Hepatocyte (in vitro differentiated cells): Measurements from ENCODE around the gene NHS.

ENCODE experiments used
- CTCF ChIP-seq: fragments of 200-600 bp; sonication (generic); IDR thresholded peaks from 2 replicates; pipeline ENCODE4 v1.5.1; 2016; ENCODE audit warnings: antibody characterized with exemption, mild to moderate bottlenecking; ENCODE audit not compliant: poor library complexity
- EZH2 ChIP-seq: fragments of 200-600 bp; sonication (generic); IDR thresholded peaks from 2 replicates; pipeline ENCODE4 v1.6.1; 2016; ENCODE audit warnings: antibody characterized with exemption, mild to moderate bottlenecking, borderline replicate concordance

GRCh38 chrX:17465802-17466201 lies 90.8 kb downstream of the NHS start:
- TF ChIP-seq CTCF, result no peak
- no peak for TF ChIP-seq EZH2
